GM19351 (cell line): Measurements from ENCODE around the gene SLC49A4.

Experiments
- ATAC-seq: cut with Tn5 transposase; IDR thresholded peaks from one replicate; pipeline ENCODE4 v1.9.1; 2021; ENCODE audit warnings: mild to moderate bottlenecking, moderate library complexity; ENCODE audit not compliant: unreplicated experiment

SLC49A4 gene

GRCh38 chr3:122843604-122844003 is 48.7 kb downstream of the SLC49A4 start:
- ATAC-seq = no peak

DNA sequence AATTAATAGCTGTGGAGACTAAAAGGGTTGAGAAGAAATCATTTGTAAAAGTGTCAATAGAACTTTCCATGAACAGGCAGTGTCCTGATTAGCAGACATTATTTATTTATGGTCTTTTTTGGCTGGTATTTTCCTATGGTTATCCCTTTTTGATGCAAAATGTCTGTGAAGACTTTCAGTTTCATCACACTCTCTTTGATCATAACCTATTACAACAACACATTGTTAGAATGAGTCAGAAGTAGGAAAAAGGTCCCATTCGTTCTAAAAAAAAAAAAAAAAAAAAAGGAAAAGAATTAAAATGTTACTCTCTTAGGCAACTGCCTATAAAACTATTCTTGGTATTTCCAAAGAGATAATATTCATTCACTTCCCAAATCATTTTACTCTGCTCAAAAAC is 62.1 kb downstream of the SLC49A4 start:
- ATAC-seq = no peak

GRCh38 chr3:122858373-122858772 is 63.5 kb downstream of the SLC49A4 start:
- ATAC-seq = no peak

DNA sequence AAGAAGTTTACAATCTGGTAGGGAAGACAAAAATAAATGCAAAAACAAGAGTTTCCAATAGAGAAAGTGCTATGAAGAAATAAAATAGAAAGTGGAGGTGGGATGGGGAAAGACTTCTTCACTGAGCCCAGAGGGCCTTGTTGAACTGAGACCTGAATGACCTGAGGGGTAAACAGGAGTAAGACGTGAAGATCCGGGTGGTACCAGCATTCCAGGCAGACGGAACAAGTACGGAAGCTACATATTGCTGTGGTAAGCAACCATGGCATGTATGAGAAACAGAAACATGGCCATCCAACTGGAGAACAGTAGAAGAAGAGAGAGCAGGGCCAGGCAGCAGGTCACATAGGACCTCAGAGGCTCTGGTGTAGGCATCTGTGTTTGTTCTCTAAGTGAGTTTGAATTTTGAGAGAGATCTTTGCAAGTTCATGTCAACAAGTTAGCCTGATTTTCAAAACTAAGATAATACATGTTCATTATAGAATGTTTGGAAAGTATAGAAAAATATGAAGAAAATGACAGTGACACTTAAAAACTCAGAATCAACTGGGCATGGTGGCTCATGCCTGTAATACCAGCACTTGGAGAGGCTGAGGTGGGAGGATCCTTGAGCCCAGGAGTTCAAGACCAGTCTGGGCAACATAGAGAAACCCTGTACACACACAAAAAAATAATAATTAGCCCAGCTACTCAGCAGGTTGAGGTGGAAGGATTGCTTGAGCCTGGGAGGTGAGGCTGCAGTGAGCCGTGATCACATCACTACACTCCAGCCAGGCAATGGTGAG is 64.3 kb downstream of the SLC49A4 start:
- no peak for ATAC-seq

GRCh38 chr3:122862381-122862780 is 67.5 kb downstream of the SLC49A4 start:
- ATAC-seq = no peak

DNA sequence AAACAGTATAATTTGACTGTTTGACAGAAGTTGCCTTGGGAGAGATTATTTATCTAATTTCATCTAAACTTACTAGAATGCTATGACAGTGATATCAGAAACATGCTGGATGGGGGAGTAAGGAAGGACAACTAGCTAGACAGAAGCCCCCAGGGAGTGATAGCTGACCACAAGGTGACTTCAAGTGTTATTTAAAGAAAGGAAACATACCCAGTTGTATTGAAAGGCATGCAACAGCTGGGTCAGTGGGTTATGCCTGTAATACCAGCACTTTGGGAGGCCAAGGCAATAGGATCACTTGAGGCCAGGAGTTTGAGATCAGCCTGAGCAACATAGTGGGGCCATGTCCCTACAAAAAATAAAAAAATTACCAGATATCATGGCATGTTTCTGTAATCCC is 69.6 kb downstream of the SLC49A4 start:
- ATAC-seq = no peak

- ATAC-seq = no peak
Measured at GRCh38 chr3:122868322-122868721, 73.5 kb downstream of the SLC49A4 start.

- ATAC-seq = no peak
Measured at GRCh38 chr3:122873741-122874515, 79.1 kb downstream of the SLC49A4 start.

- no peak for ATAC-seq
Measured at GRCh38 chr3:122875547-122876127, 80.8 kb downstream of the SLC49A4 start.

- no peak for ATAC-seq
Measured at GRCh38 chr3:122880173-122880572, 85.3 kb downstream of the SLC49A4 start.

- no peak for ATAC-seq
Measured at GRCh38 chr3:122880624-122881023, 85.8 kb downstream of the SLC49A4 start.

- ATAC-seq = no peak
Measured at GRCh38 chr3:122882361-122882947, 87.6 kb downstream of the SLC49A4 start.

DNA sequence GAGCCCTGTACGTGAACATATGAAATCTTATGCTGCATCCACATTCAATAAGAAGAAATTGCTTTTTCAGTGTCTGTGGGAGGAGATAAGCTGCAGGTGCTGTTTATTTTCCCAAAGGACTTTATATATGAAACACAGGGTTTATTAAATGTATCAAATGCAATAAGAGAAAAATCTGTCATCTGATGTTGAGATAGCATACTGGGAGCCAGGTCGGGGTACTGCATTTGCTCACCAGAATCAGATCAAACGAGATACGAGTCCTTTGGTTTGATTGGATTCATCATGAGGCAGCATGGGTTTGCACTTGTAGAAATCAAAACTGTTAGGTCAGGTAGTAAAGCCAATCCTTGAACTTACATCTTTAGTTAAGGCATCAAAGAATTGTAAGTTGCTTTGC is 91.4 kb downstream of the SLC49A4 start:
- ATAC-seq = no peak

DNA sequence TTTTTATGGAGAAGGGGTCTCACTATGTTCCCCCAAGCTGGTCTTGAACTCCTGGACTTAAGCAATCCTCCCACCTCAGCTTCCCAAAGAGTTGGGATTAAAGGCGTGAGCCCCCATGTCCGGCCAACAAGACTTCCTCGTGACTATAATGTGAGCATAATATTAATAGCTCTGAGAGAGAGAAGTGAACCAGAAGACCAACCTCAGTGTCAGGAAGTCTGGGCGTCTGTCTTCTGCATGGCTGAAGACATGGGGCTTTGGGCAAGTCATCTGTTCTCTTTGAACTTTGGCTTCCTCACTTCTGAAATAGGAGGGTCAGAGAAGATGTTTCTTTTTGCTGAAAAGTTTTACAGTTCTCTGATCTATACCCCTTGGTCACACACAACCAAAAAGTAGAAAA is 92.1 kb downstream of the SLC49A4 start:
- ATAC-seq = no peak

- peak; percentile 66 for ATAC-seq
Measured at GRCh38 chr3:122890077-122890719, 95.3 kb downstream of the SLC49A4 start.

- no peak for ATAC-seq
Measured at GRCh38 chr3:122890720-122891220, 95.9 kb downstream of the SLC49A4 start.

DNA sequence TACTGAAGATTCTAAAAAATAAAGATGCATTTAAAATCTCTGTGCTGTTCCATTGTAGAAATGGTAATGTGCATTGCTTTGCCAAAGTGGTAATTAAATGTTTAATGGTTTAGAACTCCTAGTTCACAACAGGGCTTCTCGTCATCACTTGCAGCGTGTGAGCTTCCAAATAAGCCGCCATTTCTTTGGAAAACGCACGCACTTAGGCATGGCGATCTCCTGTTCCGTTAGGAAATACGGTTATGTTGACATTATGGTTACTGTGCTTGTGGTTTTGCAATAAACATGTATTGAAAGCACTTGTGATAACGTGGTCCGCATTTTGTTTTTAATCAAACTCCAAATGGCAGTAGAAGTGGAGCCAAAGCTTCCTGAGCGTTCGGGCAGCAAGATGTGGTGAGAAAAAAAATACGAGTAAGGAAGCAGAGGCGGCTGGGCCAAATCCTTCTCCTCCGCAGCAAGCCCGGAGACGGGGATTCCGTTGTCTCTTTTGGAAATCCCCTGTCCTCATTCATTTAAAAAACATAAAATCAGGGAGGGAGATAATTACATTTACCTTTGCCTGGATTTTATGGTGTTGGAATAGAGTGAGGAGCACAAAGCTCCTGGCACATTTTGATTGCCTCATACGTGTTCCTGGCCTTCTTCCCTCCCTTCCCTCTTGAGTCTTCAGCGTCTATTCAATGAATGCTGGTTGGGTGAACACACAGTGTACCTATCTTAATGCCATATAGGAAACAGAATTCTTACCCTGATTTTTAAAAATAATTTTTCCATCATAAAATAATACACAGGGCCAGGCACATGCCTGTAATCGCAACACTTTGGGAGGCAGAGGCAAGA is 97.5 kb downstream of the SLC49A4 start:
- ATAC-seq = no peak

DNA sequence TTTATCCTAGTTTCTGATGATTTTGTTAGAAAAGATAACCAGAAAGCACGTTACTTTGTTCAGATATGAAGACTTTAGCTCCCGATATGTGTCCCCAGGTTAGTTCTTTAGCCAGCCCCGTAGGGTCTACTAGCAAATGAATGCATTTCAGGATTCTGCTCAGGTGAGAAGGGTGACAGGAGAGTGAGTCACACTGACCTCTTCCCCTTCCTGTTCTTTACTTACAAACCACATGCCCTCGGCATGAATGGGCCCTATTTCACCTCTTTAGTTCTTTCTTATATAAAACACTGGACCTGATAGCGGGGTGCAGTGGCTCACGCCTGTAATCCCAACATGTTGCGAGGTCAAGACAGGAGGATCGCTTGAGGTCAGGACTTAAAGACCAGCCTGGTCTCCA is 98.4 kb downstream of the SLC49A4 start:
- ATAC-seq = no peak

DNA sequence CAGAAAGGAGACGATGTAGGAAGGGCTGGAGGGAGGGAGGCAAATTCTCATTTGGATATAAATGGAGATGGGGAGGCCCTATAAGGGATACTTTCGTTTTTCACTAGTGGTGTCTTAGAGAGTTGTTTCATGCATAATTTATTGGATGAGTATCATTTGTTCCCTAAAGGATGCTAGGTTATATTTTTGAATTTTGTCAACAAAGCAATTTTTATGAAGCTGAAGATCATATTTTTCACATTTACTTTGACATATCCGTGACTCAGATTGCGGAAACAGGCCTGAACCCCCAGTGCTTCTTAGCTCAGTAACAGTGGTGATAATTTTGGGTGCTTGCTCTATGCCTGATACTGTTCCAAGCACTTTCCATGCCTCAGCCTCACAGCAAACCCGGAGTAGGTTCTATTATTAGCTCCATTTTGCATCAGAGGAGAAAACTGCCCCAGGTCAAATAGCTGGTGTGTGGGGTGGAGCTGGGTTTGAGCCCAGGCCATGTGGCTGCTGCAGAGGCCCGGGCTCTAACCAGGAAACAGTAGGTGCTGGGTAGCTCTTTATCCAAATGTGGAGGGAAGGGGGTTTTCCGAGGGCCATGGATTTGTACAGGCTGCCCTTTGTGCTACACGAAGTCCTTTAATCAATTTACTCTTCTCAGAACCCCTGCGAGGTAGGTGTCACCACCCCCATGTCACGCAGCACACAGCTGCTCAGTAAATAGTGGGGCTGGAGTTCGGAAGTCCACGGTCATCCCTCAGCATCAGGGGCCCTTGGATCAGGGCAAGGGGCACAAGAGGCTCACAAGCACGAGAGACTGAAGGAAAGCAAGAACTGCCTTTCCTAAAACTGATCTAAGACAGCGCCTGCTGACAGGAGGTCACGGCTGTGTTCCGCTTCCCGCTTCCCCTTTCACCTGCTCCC is 99.1 kb downstream of the SLC49A4 start:
- ATAC-seq = no peak
